WI38 (cell line): ENCODE data around the gene TNFRSF25.

Experiments
- H3K4me3 ChIP-seq: 2 replicates; pipeline ENCODE4 v1.5.1; 2011; ENCODE audit warnings: low read depth, mild to moderate bottlenecking, control low read depth, low read length
- TF ChIP-seq, protein P1 (sequence below): IDR thresholded peaks from 2 replicates; pipeline ENCODE4 v1.5.1; 2012; ENCODE audit warnings: low read depth, mild to moderate bottlenecking, control low read depth, low read length

Gene TNFRSF25

DNA sequence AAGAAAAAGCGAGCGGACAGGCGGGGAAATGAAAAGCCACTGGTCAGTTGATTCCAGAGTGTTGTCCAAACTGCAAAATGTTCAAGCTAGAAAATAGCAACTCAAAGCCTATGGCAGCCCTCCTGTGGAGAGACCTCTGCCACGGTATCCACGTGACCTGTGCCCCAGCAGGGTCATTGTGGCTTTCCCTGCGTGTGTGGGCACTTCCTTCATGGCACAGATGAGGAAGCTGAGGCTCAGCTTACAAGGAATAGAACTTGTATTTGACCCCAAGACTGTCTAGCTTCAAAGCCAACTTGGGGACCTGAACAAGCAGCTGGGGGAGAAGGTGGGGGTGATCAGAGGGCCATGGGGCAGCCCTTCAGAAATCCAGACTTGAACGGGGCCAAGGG lies 41.1 kb upstream of the TNFRSF25 start:
- TF ChIP-seq, protein P1, sequence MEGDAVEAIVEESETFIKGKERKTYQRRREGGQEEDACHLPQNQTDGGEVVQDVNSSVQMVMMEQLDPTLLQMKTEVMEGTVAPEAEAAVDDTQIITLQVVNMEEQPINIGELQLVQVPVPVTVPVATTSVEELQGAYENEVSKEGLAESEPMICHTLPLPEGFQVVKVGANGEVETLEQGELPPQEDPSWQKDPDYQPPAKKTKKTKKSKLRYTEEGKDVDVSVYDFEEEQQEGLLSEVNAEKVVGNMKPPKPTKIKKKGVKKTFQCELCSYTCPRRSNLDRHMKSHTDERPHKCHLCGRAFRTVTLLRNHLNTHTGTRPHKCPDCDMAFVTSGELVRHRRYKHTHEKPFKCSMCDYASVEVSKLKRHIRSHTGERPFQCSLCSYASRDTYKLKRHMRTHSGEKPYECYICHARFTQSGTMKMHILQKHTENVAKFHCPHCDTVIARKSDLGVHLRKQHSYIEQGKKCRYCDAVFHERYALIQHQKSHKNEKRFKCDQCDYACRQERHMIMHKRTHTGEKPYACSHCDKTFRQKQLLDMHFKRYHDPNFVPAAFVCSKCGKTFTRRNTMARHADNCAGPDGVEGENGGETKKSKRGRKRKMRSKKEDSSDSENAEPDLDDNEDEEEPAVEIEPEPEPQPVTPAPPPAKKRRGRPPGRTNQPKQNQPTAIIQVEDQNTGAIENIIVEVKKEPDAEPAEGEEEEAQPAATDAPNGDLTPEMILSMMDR = no peak
- no peak overlapping the region for H3K4me3 ChIP-seq

DNA sequence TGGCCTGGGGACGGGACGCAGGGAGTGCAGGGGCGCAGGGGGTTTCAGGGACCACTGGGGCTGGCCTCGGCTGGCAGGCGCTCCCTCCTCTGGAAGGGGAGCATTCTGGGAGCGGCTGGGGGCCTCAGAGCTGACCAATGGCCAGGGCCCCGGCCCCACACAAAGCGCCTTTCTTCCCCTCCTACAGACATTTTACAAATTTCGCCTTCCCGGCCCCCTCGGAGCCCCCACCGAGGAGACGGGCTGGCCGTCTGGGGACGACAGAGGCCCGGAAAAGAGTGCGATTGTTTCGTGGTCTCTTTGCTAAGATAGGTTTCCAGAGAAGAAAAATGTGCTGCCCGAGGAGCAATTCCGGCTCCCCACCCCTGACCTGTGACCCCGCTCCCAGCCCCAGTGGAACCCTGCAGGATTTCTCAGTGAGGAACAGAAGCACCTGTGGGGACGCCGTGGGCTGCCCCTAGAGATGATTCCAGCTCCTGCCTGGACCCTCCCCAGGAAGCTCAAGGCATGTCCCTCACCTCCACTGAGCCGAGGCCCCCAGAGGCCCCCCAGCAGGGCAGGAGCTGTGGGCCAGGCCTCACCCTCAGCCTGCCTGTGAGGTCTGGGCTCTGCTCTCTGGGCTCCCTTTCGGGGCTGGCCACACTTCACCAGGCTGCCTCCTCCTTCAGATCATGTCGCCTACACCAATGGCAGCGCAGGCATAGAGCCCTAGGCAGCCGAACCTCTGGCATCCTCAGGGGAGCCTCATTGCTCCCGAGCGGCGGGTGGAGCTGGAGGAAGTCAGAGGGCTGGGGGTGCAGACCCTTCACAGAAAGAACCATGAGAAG lies 40.5 kb upstream of the TNFRSF25 start:
- TF ChIP-seq, protein P1 = no peak
- H3K4me3 ChIP-seq = no peak overlapping the region

DNA sequence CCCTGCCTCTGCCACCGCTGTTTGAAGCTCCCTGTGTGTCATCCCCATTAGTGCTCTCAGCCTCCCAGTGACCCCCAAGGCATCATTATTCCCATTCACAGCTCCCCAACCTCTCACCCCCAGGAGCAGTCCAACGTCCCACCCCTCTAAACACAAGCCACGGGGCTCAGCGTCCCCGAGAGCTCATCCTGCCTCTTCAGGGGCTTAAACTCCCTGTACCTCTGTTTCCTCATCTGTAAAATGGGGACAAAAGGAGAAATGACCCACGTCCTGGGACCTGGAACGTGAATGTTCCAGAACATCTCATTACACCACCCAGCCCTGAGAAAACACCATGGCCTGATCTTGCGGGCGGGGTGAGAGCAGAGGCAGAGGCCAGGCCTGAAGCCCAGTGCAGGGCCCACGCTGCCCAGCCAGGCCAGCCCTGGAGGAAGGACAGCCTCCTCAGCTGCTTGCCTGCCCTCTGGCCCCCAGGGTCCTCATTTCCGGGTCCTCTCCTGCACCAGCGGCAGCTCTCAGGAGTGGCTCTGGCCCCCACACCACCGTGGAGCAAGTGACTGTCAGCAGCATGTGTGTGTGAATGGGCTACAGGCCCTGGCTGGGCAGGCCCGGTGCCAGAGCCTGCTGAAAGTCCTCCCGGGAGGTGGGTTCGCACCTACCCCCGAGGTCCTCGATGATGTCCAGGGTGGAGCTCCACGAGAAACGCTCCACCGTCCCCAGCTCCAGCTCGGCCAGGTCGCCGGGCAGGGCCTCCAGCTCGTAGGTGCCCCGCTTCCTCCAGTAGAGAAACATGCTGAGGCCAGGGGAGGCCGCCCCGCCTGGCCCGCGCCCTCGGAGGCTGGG lies 39.6 kb upstream of the TNFRSF25 start:
- TF ChIP-seq, protein P1 = no peak
- no peak overlapping the region for H3K4me3 ChIP-seq

DNA sequence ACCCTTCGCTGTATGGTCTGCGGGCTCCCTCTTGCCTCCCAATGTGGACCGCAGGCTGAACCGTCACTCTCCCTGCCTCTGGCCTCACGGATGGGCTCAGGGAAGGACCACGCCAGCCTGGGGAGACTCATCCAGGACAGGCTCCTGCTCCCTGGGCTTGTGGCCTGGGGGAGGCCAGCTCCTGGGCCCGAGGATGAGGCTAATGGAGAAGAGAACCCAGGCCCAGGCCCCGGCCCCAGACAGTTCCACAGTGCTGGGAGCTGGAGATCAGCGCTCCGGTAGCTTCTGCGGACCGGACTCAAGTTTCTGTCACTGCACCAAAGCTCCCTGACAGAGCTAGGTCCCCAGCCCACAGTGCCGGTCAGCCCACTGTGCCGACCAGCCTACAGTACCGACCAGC lies 38.9 kb upstream of the TNFRSF25 start:
- TF ChIP-seq, protein P1 = no peak
- no peak overlapping the region for H3K4me3 ChIP-seq

DNA sequence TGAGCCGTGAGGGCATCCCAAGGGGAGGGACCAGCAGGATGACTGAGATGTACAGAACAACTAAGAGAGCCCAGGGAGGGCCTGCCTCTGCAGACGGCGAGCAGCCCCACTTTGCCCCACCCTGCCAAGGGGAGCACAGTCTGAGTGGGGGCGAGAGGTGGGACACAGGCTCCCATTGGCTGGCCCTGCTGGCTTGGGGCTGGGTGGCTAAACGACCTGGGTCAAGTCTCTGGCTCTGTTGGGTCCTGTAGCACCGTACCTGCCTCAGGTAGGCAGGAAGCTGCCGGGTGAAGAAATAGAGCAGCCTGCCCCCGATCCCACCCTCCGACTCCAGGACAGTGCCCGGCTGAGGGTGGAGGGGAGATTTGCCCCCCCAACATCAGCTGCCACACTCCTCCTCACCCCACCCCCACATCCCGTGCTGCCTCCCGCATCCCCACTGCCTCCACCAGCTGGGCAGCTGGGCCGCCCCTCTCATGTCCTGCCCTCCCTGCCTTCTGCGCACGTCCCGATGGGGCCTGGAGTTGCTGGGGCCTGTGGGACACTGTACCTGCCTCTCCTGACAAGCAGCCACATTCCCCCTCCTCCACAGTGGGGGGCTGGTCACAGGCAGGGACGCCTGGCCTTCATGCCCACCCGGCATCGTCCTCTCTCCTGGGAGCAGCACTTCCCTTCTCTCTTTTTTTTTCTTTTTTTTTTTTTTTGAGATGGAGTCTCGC lies 38.1 kb upstream of the TNFRSF25 start:
- TF ChIP-seq, protein P1 = no peak
- no peak overlapping the region for H3K4me3 ChIP-seq

DNA sequence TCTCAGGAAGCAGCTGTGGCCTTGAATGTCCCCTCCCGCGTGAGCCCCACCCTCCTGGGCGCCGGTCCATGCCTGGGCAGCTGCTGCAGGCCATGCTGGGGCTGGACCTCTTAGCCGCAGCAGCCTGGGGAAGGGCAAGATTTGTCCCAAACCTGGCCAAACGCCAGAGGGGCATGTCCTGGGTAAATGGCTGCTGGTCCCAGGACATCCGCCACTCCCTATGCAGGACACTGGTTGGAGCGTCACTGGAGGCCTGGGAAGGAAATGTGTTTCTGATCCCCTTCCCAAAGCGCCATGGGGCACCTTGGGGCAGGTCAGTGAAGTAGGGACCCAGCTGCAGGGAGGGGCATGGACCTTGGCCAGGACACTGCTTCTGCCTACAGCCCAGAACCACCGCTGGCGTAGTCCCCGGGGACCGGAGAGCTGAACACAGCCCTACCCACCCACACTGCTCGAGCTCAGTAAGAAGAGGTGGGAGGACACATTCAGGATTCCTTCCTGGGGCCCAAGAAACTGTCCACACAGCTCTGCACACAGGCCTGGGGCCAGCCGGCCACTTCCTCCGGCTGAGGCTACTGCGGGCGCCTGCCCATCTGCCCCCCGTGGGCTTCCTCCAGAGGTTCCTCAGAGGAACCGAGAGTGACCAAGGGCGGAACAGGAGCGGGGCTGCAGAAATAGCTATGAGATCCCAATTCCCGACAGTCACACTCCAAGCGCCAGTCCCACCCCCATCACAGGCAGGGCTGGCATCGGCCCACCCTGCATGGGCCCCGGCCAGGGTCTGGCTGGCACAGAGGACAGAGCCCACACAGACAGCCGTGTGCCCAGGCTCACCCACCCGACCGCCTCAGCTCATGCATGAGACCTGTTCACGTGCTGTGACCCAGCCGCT lies 36.3 kb upstream of the TNFRSF25 start:
- TF ChIP-seq, protein P1 = no peak
- no peak overlapping the region for H3K4me3 ChIP-seq
